Ishikawa (cell line): ENCODE measurements around the gene PARP16.

Experiments
- EP300 ChIP-seq: IDR thresholded peaks from 2 replicates; pipeline ENCODE4 v1.6.1; 2012; ENCODE audit warnings: borderline replicate concordance
- RAD21 ChIP-seq: IDR thresholded peaks from 2 replicates; pipeline ENCODE4 v1.6.1; 2012; ENCODE audit warnings: low read depth
- TF ChIP-seq, protein P1 (sequence below): IDR thresholded peaks from 2 replicates; pipeline ENCODE4 v1.6.1; 2012

DNA sequence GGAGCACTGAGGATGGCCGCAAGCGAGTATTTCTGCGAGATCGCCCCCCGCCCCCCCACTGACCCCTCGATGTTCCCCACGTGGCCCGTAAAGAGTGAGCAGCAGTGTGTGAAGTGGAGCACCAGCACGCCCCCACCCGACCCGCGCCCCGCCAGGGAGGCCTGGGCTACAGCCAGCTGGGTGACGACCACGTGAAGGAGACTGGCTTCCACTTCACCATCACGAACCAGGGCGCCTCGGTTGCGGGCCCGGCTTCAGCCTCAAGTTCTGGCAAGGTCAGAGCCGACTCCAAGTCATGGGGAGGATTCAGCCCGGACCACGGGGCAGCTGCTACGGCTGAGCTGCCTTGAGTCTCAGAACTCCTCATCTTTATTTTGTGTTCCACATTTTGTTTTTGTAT lies 15.4 kb upstream of the PARP16 start:
- TF ChIP-seq EP300, result no peak
- TF ChIP-seq, protein P1, sequence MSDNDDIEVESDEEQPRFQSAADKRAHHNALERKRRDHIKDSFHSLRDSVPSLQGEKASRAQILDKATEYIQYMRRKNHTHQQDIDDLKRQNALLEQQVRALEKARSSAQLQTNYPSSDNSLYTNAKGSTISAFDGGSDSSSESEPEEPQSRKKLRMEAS, result no peak
- TF ChIP-seq RAD21, result no peak
